GM12878 (cell line): ENCODE measurements around the gene STAT5B. TPM values are rescaled to one million over a fixed set of nuclear protein-coding genes. Genes with fewer than 3 reads are reported as not detected.

Source experiments
- ATAC-seq: fragments of 200-7000 bp; cut with Tn5 transposase; 3 replicates; pipeline ENCODE4 v1.9.1; 2020; ENCODE audit warnings: mild to moderate bottlenecking, moderate library complexity
- BruUV-seq: library from RNA; stranded (reverse); fragments of 400-500 nt; replicated peaks from 2 replicates; lab custom pipeline; 2021; lab: Mats Ljungman, UMichigan
- CTCF ChIA-PET: fragments of 300-600 bp; sonication (Branson Sonifier 250); formaldehyde crosslinking; extraction: SDS; loops from one replicate; lab custom pipeline; 2021; ENCODE audit warnings: inconsistent platforms; lab: Yijun Ruan, JAX
- POLR2A ChIA-PET: fragments of 350-600 bp; formaldehyde crosslinking; extraction: SDS; loops from one replicate; lab custom pipeline; 2021; ENCODE audit warnings: inconsistent platforms; lab: Charles Lee
- RAD21 ChIA-PET: fragments of 300-600 bp; sonication (Branson Sonifier 250); formaldehyde crosslinking; loops from one replicate; lab custom pipeline; 2023; ENCODE audit warnings: antibody characterized with exemption; ENCODE audit not compliant: unreplicated experiment; lab: Charles Lee
- SMC1A ChIA-PET: fragments of 300-600 bp; sonication (Branson Sonifier 250); formaldehyde crosslinking; loops from one replicate; lab custom pipeline; 2023; ENCODE audit not compliant: unreplicated experiment, uncharacterized antibody; lab: Charles Lee
- DNase-seq: peaks from one replicate; pipeline ENCODE4 v3.0.0-alpha.2; 2011; ENCODE audit warnings: low read depth, low spot score
- FAIRE-seq: peaks from 3 replicates; lab custom pipeline; 2011; peaks lifted over from hg19 to GRCh38; lab: Jason Lieb, UNC
- H2AFZ ChIP-seq: 2 replicates; pipeline ENCODE4 v1.6.0; 2011; ENCODE audit warnings: low read depth, low read length, control low read depth; ENCODE audit not compliant: control insufficient read depth
- H3K27ac ChIP-seq: 2 replicates; pipeline ENCODE4 v1.5.1; 2011; ENCODE audit warnings: control low read depth; ENCODE audit not compliant: control insufficient read depth, insufficient read depth
- H3K27me3 ChIP-seq, 2 experiments: replicated peaks in 1 of 2; 2 replicates each; pipeline versions ENCODE4 v1.6.0 to v1.6.1; 2011; ENCODE audit warnings: low read length in 1 of 2; ENCODE audit not compliant: control insufficient read depth in 2 of 2, insufficient read depth in 2 of 2
- H3K36me3 ChIP-seq, 2 experiments: 2 replicates each; pipeline ENCODE4 v1.5.1; 2011; ENCODE audit warnings: low read length in 1 of 2; ENCODE audit not compliant: control insufficient read depth in 2 of 2, insufficient read depth in 2 of 2
- H3K4me1 ChIP-seq: 2 replicates; pipeline ENCODE4 v1.6.1; 2011; ENCODE audit warnings: mild to moderate bottlenecking, low read length, moderate library complexity, mixed read lengths; ENCODE audit not compliant: control insufficient read depth, insufficient read depth
- H3K4me2 ChIP-seq: 2 replicates; pipeline ENCODE4 v1.6.0; 2011; ENCODE audit warnings: control low read depth; ENCODE audit not compliant: control insufficient read depth, insufficient read depth
- H3K4me3 ChIP-seq: fragments of 200-600 bp; sonication (generic); 2 replicates; pipeline ENCODE4 v1.5.1; 2016
- H3K79me2 ChIP-seq: 2 replicates; pipeline ENCODE4 v1.6.0; 2011; ENCODE audit warnings: low read length; ENCODE audit not compliant: control insufficient read depth, insufficient read depth
- H3K9ac ChIP-seq: 2 replicates; pipeline ENCODE4 v1.8.0; 2011; ENCODE audit warnings: low read length, control low read depth, mixed read lengths; ENCODE audit not compliant: control insufficient read depth, insufficient read depth
- H3K9me3 ChIP-seq: replicated peaks from 3 replicates; pipeline ENCODE4 v1.5.1; 2011; ENCODE audit warnings: mild to moderate bottlenecking, low read length; ENCODE audit not compliant: control insufficient read depth, insufficient read depth
- H4K20me1 ChIP-seq: 2 replicates; pipeline ENCODE4 v1.6.0; 2011; ENCODE audit not compliant: control insufficient read depth, insufficient read depth
- BCLAF1 ChIP-seq: fragments of 450-650 bp; IDR thresholded peaks from 2 replicates; pipeline ENCODE4 v1.6.1; 2017; ENCODE audit warnings: antibody characterized with exemption, mild to moderate bottlenecking, moderate library complexity
- CBX3 ChIP-seq: fragments of 200-600 bp; sonication (generic); IDR thresholded peaks from 2 replicates; pipeline ENCODE4 v1.6.1; 2016; ENCODE audit warnings: low read depth, borderline replicate concordance
- EED ChIP-seq: sonication (generic); IDR thresholded peaks from 2 replicates; pipeline ENCODE4 v1.6.1; 2016; ENCODE audit warnings: antibody characterized with exemption, low read depth
- HCFC1 ChIP-seq: fragments of 150-350 bp; IDR thresholded peaks from 2 replicates; pipeline ENCODE4 v1.6.1; 2014; ENCODE audit warnings: low read length
- HDAC2 ChIP-seq: fragments of 200-600 bp; sonication (generic); IDR thresholded peaks from 2 replicates; pipeline ENCODE4 v1.6.1; 2017
- NR2C2 ChIP-seq: IDR thresholded peaks from 2 replicates; pipeline ENCODE4 v1.6.1; 2011; ENCODE audit warnings: borderline replicate concordance, low read depth; ENCODE audit not compliant: control insufficient read depth, insufficient read length
- STAT1 ChIP-seq: fragments of 450-650 bp; conservative IDR thresholded peaks from 2 replicates; pipeline ENCODE4 v1.6.1; 2014; ENCODE audit warnings: antibody characterized with exemption, mild to moderate bottlenecking
- WRNIP1 ChIP-seq: IDR thresholded peaks from 2 replicates; pipeline ENCODE4 v1.6.1; 2011; ENCODE audit warnings: low read depth, low read length, improper control_type of control experiment, borderline replicate concordance
- YY1 ChIP-seq: IDR thresholded peaks from 2 replicates; pipeline ENCODE4 v1.6.1; 2011; ENCODE audit warnings: low read depth, mild to moderate bottlenecking, low read length
- ZBED1 ChIP-seq: IDR thresholded peaks from 2 replicates; pipeline ENCODE4 v1.6.1; 2016; ENCODE audit warnings: borderline replicate concordance
- WGBS: methylation state at CpG from one replicate; pipeline ENCODE4 v1.1.6; 2016; ENCODE audit warnings: low lambda C conversion rate; ENCODE audit not compliant: insufficient replicate concordance, insufficient coverage; ENCODE audit errors: missing lambda C conversion rate; 5-methylcytosine and 5-hydroxymethylcytosine counted together
- in situ Hi-C: fragments of 300-500 bp; cut with MboI; formaldehyde crosslinking; loops from 9 replicates; pipeline ENCODE4 v1.14.3; 2018; ENCODE audit warnings: mixed read lengths
- intact Hi-C: fragments of 100-400 bp; cut with micrococcal nuclease; formaldehyde crosslinking; loops from one replicate; pipeline ENCODE4 v1.14.2; 2022; ENCODE audit not compliant: unreplicated experiment
- polyA plus RNA-seq, 11 experiments: library from polyadenylated mRNA; depleted of rRNA in 4 of 11; unstranded in 6 of 11; stranded (reverse) in 5 of 11; fragments of >200 nt; fragmentation: Nextera tagmentation in 4 of 11; fragmentation: Illumina TruSeq in 1 of 11; extraction: Ambion mirVana in 4 of 11; extraction: Trizol in 1 of 11; gene quantifications; 1 replicate in 1 of 11; 2 replicates in 10 of 11; pipeline versions ENCODE4 v1.2.1 to v1.2.3, GENCODE V29; 2011 to 2016; ENCODE audit warnings: inconsistent platforms in 2 of 11, missing spikeins in 2 of 11, low read depth in 1 of 11
- total RNA-seq, 4 experiments: library from RNA; depleted of rRNA in 3 of 4; stranded (reverse); fragments of >200 nt in 3 of 4; fragmentation: Illumina TruSeq in 1 of 4; extraction: Trizol in 1 of 4; gene quantifications; 2 replicates each; pipeline versions ENCODE4 v1.2.1 to v1.2.3, GENCODE V29; 2013 to 2021
- TF ChIP-seq, protein P1 (sequence below): fragments of 450-650 bp; IDR thresholded peaks from 2 replicates; pipeline ENCODE4 v1.6.1; 2017; ENCODE audit warnings: low read depth, mild to moderate bottlenecking, moderate library complexity

Gene STAT5B
- total and polyA plus RNA-seq, 10 of the 15 experiments (the other 5 are each of a cell fraction or from before 2014, with no cell fraction given): 11.0 to 69.6 (median 46.7) TPM

DNA sequence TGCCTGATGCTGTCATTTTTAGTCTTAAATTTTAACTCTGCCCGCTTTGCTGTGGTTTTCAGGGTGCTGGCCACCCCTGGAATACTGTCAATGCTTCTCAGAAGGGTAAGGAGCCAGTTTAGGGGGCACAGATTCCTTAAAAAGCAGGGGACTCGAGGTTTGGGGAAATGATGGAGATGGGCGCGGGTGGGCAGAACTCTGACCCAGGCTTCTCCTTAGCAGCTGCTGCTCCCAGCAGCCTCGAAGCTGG, 35.8 kb upstream of the STAT5B start:
- Histone ChIP-seq H3K9me3 (no peaks in the 10 kb centered on the region), H3K36me3 (peaks cover 14 to 19% of the 10 kb centered on the region in 2 experiments; a peak in 3 of 4 replicates), H3K27me3 (no peaks in the 10 kb centered on the region), H3K79me2 (no peaks in the 10 kb centered on the region), H3K9ac (no peak overlapping the region), H2AFZ (no peak overlapping the region), H3K4me1 (peaks cover 43% of the 10 kb centered on the region), H4K20me1 (no peaks in the 10 kb centered on the region), H3K27ac (peak overlapping the region; percentile 53), H3K4me3 (no peak overlapping the region), H3K4me2 (peak overlapping the region; percentile 54)
- ChIA-PET POLR2A (interaction anchor here (0.5 to 1.6 kb wide), 2 partner anchors 10 to 66 kb away, joined by 4 to 5 read pairs; no protein-coding TSS in a partner anchor), RAD21 (interaction anchor here (0.7 to 21.1 kb wide), 11 partner anchors 9 to 116 kb away, joined by 3 to 373 read pairs (median 4); partner anchors contain the start of gene STAT3), CTCF (interaction anchor here (0.6 to 22.1 kb wide), 17 partner anchors 10 to 215 kb away, joined by 3 to 732 read pairs (median 3); partner anchors contain the start of genes GHDC and STAT3), SMC1A (interaction anchor here (0.7 to 23.8 kb wide), 6 partner anchors 8 to 90 kb away, joined by 3 to 528 read pairs (median 4); partner anchors contain the start of gene STAT3)
- DNase-seq (no peak), ATAC-seq (no peak), FAIRE-seq (no peak)
- no TSS peak for BruUV-seq
- in situ Hi-C loops (no loop called here), intact Hi-C loops (loop anchor here (2.0 kb wide), 1 partner anchor 95 kb away; no protein-coding TSS in a partner anchor)
- 47% methylated on average over 5 of the region's 5 CpGs for WGBS
- TF ChIP-seq ZBED1 (no peak), STAT1 (no peak), EED (no peak), HCFC1 (no peak), YY1 (no peak), CBX3 (no peak), WRNIP1 (no peak), HDAC2 (no peak), BCLAF1 (no peak), NR2C2 (no peak)
- TF ChIP-seq, protein P1, sequence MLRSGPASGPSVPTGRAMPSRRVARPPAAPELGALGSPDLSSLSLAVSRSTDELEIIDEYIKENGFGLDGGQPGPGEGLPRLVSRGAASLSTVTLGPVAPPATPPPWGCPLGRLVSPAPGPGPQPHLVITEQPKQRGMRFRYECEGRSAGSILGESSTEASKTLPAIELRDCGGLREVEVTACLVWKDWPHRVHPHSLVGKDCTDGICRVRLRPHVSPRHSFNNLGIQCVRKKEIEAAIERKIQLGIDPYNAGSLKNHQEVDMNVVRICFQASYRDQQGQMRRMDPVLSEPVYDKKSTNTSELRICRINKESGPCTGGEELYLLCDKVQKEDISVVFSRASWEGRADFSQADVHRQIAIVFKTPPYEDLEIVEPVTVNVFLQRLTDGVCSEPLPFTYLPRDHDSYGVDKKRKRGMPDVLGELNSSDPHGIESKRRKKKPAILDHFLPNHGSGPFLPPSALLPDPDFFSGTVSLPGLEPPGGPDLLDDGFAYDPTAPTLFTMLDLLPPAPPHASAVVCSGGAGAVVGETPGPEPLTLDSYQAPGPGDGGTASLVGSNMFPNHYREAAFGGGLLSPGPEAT: no peak
